HEK293 (cell line): ENCODE results near the gene AP3S2.

Experiments
- CTCF ChIA-PET: fragments of 350-600 bp; formaldehyde crosslinking; extraction: SDS; loops from one replicate; lab custom pipeline; 2021; ENCODE audit warnings: antibody characterized with exemption; lab: Yijun Ruan, JAX
- POLR2A ChIA-PET: fragments of 300-600 bp; formaldehyde crosslinking; extraction: SDS; loops from one replicate; lab custom pipeline; 2020; ENCODE audit warnings: antibody characterized with exemption, inconsistent platforms; lab: Yijun Ruan, JAX
- H3K27ac ChIP-seq: fragments of 200-500 bp; sonication (Bioruptor generic); 2 replicates; pipeline ENCODE4 v1.5.1; 2014; ENCODE audit warnings: low read depth, low read length, control low read depth, inconsistent platforms; ENCODE audit errors: extremely low read depth
- H3K36me3 ChIP-seq, 2 experiments: fragments of 200-500 bp in 1 of 2; sonication (Bioruptor generic) in 1 of 2; 1 replicate in 1 of 2; 2 replicates in 1 of 2; pipeline ENCODE4 v1.5.1; 2014 to 2017; ENCODE audit warnings: inconsistent platforms in 2 of 2, low read length in 2 of 2; ENCODE audit not compliant: control insufficient read depth in 2 of 2, insufficient read depth in 1 of 2
- H3K4me1 ChIP-seq: fragments of 200-500 bp; sonication (Bioruptor generic); 2 replicates; pipeline ENCODE4 v1.5.1; 2014; ENCODE audit warnings: mild to moderate bottlenecking, low read length, inconsistent platforms; ENCODE audit not compliant: control insufficient read depth, insufficient read depth
- H3K4me3 ChIP-seq: 2 replicates; pipeline ENCODE4 v1.5.1; 2011; ENCODE audit warnings: low read depth, mild to moderate bottlenecking, control low read depth, low read length, moderate library complexity
- H3K9me3 ChIP-seq: fragments of 200-500 bp; sonication (Bioruptor generic); 2 replicates; pipeline ENCODE4 v1.5.1; 2014; ENCODE audit warnings: low read depth, low read length, inconsistent platforms; ENCODE audit not compliant: control insufficient read depth, insufficient read depth
- EGR2 ChIP-seq: fragments of 450-650 bp; formaldehyde crosslinking; IDR thresholded peaks from 2 replicates; pipeline ENCODE4 v1.5.1; 2016; ENCODE audit warnings: low read depth, missing biosample characterization, missing genetic modification characterization
- INSM2 ChIP-seq: fragments of 450-650 bp; formaldehyde crosslinking; IDR thresholded peaks from 2 replicates; pipeline ENCODE4 v1.5.1; 2016; ENCODE audit warnings: missing biosample characterization, missing genetic modification characterization
- KLF7 ChIP-seq: fragments of 450-650 bp; formaldehyde crosslinking; IDR thresholded peaks from 2 replicates; pipeline ENCODE4 v1.5.1; 2016; ENCODE audit warnings: missing biosample characterization, missing genetic modification characterization, borderline replicate concordance
- PRDM10 ChIP-seq: fragments of 450-650 bp; formaldehyde crosslinking; IDR thresholded peaks from 2 replicates; pipeline ENCODE4 v1.5.1; 2016; ENCODE audit warnings: missing biosample characterization, missing genetic modification characterization
- SCRT2 ChIP-seq: fragments of 450-650 bp; formaldehyde crosslinking; IDR thresholded peaks from 2 replicates; pipeline ENCODE4 v1.5.1; 2016; ENCODE audit warnings: missing biosample characterization, missing genetic modification characterization
- YY2 ChIP-seq: fragments of 450-650 bp; formaldehyde crosslinking; IDR thresholded peaks from 2 replicates; pipeline ENCODE4 v1.5.1; 2016; ENCODE audit warnings: missing biosample characterization, missing genetic modification characterization
- ZBTB17 ChIP-seq: fragments of 450-650 bp; formaldehyde crosslinking; IDR thresholded peaks from 2 replicates; pipeline ENCODE4 v1.5.1; 2016; ENCODE audit warnings: missing biosample characterization, missing genetic modification characterization
- ZNF19 ChIP-seq: fragments of 450-650 bp; formaldehyde crosslinking; IDR thresholded peaks from 2 replicates; pipeline ENCODE4; 2016; ENCODE audit warnings: missing biosample characterization, missing genetic modification characterization, low read depth
- ZNF274 ChIP-seq, 2 experiments: fragments of 200-500 bp in 1 of 2; fragments of 450-650 bp in 1 of 2; sonication (Bioruptor generic) in 1 of 2; formaldehyde crosslinking in 1 of 2; IDR thresholded peaks; 2 replicates each; pipeline versions ENCODE4 v1.5.1 to v1.6.1; 2014 to 2016; ENCODE audit warnings: borderline replicate concordance in 1 of 2, inconsistent platforms in 1 of 2, low read length in 1 of 2, missing biosample characterization in 1 of 2, missing genetic modification characterization in 1 of 2
- ZNF280D ChIP-seq: fragments of 450-650 bp; formaldehyde crosslinking; IDR thresholded peaks from 2 replicates; pipeline ENCODE4 v1.5.1; 2016; ENCODE audit warnings: missing biosample characterization, missing genetic modification characterization
- ZNF311 ChIP-seq: fragments of 450-650 bp; formaldehyde crosslinking; IDR thresholded peaks from 2 replicates; pipeline ENCODE4 v1.5.1; 2017; ENCODE audit warnings: missing biosample characterization, missing genetic modification characterization, borderline replicate concordance
- ZNF324 ChIP-seq: fragments of 450-650 bp; formaldehyde crosslinking; IDR thresholded peaks from 2 replicates; pipeline ENCODE4 v1.5.1; 2016; ENCODE audit warnings: missing biosample characterization, missing genetic modification characterization
- ZNF341 ChIP-seq: fragments of 450-650 bp; formaldehyde crosslinking; IDR thresholded peaks from 2 replicates; pipeline ENCODE4; 2016; ENCODE audit warnings: low read depth, missing biosample characterization, missing genetic modification characterization
- ZNF426 ChIP-seq: fragments of 450-650 bp; formaldehyde crosslinking; IDR thresholded peaks from 2 replicates; pipeline ENCODE4 v1.5.1; 2017; ENCODE audit warnings: missing biosample characterization, missing genetic modification characterization, mild to moderate bottlenecking, inconsistent platforms, moderate library complexity
- ZNF548 ChIP-seq: fragments of 450-650 bp; formaldehyde crosslinking; IDR thresholded peaks from 2 replicates; pipeline ENCODE4 v1.5.1; 2016; ENCODE audit warnings: missing biosample characterization, missing genetic modification characterization
- ZNF585B ChIP-seq: fragments of 450-650 bp; formaldehyde crosslinking; IDR thresholded peaks from 2 replicates; pipeline ENCODE4 v1.5.1; 2016; ENCODE audit warnings: missing biosample characterization, missing genetic modification characterization
- ZNF629 ChIP-seq: fragments of 450-650 bp; formaldehyde crosslinking; IDR thresholded peaks from 2 replicates; pipeline ENCODE4 v1.5.1; 2017; ENCODE audit warnings: missing biosample characterization, missing genetic modification characterization
- ZNF707 ChIP-seq: fragments of 450-650 bp; formaldehyde crosslinking; IDR thresholded peaks from 2 replicates; pipeline ENCODE4 v1.5.1; 2016; ENCODE audit warnings: missing biosample characterization, missing genetic modification characterization

AP3S2 gene

GRCh38 chr15:89883518-89883917, 10.3 kb downstream of the AP3S2 start:
- TF ChIP-seq ZNF426 (no peak), ZBTB17 (no peak), ZNF311 (tag by site-specific recombination) (no peak), EGR2 (tag by site-specific recombination) (no peak), KLF7 (tag by site-specific recombination) (no peak), ZNF280D (tag by site-specific recombination) (no peak), ZNF19 (tag by site-specific recombination) (no peak), INSM2 (tag by site-specific recombination) (no peak), ZNF274 (IDR thresholded peaks at IDR 0.05; ENCODE audit: low read length) (no peak), ZNF274 (tag by site-specific recombination; IDR thresholded peaks at IDR 0.05; ENCODE audit: borderline replicate concordance) (no peak), ZNF324 (tag by site-specific recombination) (no peak), ZNF629 (no peak), YY2 (no peak), ZNF707 (tag by site-specific recombination) (no peak), ZNF548 (tag by site-specific recombination) (no peak), ZNF341 (tag by site-specific recombination) (no peak)
- Histone ChIP-seq H3K9me3 (no peaks in the 10 kb centered on the region), H3K4me3 (no peak overlapping the region), H3K4me1 (no peaks in the 10 kb centered on the region), H3K27ac (no peak overlapping the region), H3K36me3 (peaks cover 73 to 83% of the 10 kb centered on the region in 2 experiments)
- ChIA-PET CTCF (interaction anchor here (0.7 to 1.3 kb wide), 2 partner anchors 122 to 145 kb away, joined by 3 to 9 read pairs; no protein-coding TSS in a partner anchor), POLR2A (interaction anchor here (1.0 kb wide), 1 partner anchor 10 kb away, joined by 3 read pairs; the partner anchor contains the start of gene AP3S2)

GRCh38 chr15:89880727-89881126, 13.1 kb downstream of the AP3S2 start:
- Histone ChIP-seq H3K27ac (no peak overlapping the region), H3K4me1 (no peaks in the 10 kb centered on the region), H3K4me3 (no peak overlapping the region), H3K9me3 (no peaks in the 10 kb centered on the region), H3K36me3 (peaks cover 73 to 82% of the 10 kb centered on the region in 2 experiments)
- ChIA-PET POLR2A (no interaction called here), CTCF (no interaction called here)
- peak; percentile 52 for TF ChIP-seq PRDM10 (tag by site-specific recombination)
- TF ChIP-seq SCRT2 (tag by site-specific recombination), result peak; percentile 49; the same call in 1 of the 2 replicates
- no peak for TF ChIP-seq ZNF585B
